PFSK-1 (cell line): ENCODE data around the gene TRPM3.

Source experiments
- POLR2AphosphoS5 ChIP-seq: IDR thresholded peaks from 2 replicates; pipeline ENCODE4 v1.6.1; 2012; ENCODE audit warnings: low read depth, mild to moderate bottlenecking, control low read depth, low read length, moderate library complexity
- TAF1 ChIP-seq: IDR thresholded peaks from 2 replicates; pipeline ENCODE4 v1.6.1; 2012; ENCODE audit warnings: low read length, control low read depth, borderline replicate concordance; ENCODE audit not compliant: insufficient read depth

DNA sequence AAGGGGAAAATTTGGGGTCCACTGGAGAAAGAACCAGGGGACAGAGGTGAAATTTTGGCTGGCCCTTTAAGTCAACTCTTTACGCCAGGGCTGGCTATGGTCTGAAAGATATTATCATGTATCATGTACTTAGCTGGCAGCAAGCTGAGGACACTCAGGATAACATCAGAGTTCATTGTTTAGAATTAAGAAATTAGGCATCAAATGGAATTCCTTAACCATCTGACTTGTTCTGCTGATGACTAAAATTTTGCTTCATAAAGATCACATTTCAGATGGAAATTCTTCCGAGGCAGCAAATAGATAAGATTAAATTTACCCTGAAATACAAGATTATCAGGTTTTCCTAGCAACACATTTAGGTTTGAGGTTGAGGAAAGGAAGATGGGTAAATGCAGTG is 437.6 kb downstream of the TRPM3 start:
- TF ChIP-seq TAF1 = no peak
- TF ChIP-seq POLR2AphosphoS5 = no peak
